GM10266 (cell line): Measurements from ENCODE around the gene FAM168B.

Source experiments
- DNase-seq: peaks from one replicate; pipeline ENCODE4 v3.0.0; 2012; ENCODE audit errors: extremely low spot score
- TF ChIP-seq, protein P1 (sequence below): IDR thresholded peaks from 2 replicates; pipeline ENCODE4 v1.5.1; 2012; ENCODE audit warnings: mild to moderate bottlenecking, low read depth; ENCODE audit not compliant: control insufficient read depth, insufficient read depth; ENCODE audit errors: missing control alignments

Gene FAM168B

DNA sequence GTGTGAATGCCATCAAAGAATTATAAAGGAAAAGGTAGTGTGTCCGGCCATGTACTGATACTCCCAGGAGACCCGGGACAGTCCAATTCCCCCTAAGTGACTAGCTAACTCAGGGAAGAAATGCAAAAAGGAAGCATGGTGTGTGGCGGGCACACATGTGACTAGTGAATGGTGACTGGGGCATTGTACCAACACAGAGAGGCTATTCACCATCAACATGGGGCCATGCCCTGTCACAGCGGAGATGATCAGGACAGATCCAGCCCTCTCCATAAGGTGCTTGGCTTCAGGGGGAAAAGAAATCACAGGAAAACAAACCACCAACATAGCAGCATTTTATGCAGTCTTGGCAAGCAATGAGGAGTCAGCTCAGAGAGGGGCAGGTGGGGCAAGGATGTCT, 34.3 kb downstream of the FAM168B start:
- no peak for DNase-seq
- TF ChIP-seq, protein P1, sequence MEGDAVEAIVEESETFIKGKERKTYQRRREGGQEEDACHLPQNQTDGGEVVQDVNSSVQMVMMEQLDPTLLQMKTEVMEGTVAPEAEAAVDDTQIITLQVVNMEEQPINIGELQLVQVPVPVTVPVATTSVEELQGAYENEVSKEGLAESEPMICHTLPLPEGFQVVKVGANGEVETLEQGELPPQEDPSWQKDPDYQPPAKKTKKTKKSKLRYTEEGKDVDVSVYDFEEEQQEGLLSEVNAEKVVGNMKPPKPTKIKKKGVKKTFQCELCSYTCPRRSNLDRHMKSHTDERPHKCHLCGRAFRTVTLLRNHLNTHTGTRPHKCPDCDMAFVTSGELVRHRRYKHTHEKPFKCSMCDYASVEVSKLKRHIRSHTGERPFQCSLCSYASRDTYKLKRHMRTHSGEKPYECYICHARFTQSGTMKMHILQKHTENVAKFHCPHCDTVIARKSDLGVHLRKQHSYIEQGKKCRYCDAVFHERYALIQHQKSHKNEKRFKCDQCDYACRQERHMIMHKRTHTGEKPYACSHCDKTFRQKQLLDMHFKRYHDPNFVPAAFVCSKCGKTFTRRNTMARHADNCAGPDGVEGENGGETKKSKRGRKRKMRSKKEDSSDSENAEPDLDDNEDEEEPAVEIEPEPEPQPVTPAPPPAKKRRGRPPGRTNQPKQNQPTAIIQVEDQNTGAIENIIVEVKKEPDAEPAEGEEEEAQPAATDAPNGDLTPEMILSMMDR = no peak

DNA sequence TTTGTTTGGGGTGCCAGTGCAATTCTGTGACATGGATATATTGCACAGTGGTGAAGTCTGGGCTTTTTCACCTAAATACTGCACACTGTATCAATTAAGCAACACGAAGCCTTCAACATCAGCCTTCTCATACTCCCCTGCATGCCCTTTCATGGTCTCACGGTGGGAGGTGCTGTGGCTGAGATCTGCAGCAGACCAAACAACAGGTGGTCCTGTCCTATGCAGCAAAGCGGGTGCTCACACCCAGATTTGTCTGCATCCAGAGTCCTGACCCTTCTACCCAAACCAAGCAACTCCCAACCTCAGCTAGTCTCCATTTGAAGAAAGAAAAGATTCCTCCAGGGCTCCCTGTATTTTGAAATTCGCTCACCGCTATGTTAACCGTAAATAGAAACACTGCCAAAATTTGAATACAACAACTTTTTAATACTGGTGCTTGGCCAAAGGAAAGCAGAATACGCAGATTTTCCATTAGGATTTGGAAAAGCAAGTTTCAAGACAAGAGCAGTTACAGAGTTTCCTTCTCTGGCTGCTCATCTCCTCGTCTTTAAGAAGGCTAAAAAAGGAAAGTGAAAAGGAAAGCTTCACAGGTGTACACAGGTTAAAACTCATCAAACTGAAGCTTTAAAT, 34.9 kb downstream of the FAM168B start:
- TF ChIP-seq, protein P1 = no peak
- DNase-seq = no peak

DNA sequence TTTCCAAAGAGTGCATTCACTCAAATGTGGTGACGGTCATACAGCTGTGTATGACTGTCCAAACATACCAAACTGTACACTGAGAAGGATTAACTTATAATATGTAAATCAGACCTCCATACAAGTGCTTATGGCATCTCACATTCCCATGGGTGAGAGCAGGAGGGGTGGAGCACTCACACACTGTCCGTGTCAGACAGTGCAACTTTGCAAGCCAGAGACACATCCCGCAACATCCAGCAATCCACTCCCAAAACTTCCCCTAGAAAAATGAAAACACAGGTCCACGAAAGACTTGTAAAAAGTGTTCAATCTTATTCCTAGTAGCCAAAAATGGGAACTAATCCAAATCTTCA, 36.4 kb downstream of the FAM168B start:
- no peak for DNase-seq
- TF ChIP-seq, protein P1 = no peak

DNA sequence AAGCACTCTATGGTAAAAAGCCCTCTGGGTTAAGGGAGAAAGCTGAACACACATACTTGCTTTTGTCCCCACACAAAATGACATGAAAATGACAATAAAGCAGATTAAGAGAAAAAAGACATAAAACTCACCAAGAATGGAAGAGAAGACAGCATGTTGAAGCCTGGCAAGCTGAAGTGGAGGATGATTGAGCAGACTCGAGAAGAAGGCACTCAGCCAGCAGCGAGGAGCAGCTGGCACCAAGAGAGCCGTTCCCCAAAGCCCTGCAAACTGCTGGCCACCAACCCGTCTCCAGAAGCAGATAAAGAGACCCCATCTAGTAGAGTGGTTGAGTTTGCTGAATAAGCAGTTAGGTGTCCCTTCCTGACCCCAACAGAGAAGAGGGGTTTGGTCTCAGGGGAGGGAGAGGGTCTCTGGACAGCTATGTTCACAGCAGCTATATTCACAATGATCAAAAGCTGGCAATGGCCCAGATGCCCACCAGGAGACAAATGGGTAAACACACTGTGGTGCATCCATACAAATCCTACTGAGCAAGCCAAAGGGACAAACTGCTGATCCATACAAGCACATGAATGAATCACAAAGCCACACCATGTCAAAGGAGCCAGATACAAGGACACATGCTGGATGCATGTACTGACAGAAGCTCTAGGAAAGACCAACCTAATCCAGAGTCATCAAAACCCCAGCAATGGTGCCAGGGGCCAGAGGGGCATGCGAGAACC, 36.9 kb downstream of the FAM168B start:
- DNase-seq = no peak
- TF ChIP-seq, protein P1 = no peak

DNA sequence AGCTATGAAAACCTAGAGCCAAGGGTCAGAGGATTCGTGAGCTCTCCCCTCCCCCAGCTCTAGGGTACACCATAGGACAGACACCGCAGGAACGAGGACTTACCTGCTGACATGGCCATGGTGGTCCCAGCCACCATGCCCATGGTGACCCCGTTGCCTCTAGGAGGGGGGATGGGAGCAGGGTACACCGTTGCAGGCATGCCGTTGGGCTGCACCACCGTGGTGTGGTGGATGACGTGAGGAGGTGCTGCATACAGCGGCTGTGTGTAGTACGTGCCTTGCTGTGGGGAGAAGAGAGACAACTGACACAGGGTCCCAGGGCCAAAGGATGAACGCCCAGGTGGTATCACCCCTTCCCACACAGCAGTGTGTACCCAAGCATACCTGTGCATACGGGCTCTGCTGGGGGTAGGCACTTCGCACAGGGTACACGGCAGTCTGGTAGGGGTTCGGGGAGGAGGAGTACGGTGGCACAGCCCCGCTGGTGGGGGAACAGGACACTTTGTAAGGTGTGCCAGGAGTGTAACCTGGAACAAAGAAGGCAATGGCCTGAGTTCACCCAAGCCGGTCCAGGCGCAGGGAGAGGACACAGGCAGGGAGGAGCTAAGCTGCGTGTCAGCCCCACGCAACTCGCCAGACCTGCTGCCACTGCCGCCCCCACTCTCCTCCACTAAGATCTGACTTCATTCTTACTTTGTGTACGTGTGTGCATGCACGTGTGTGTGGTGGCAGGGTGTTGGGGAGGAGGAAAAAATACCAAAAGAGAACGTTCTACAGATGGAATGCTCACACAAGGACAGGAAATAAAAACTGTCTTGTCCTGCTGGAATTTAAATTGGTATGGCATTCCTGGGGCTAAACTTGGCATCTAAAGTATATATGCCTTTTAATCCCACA, 37.8 kb downstream of the FAM168B start:
- TF ChIP-seq, protein P1 = no peak
- DNase-seq = no peak

DNA sequence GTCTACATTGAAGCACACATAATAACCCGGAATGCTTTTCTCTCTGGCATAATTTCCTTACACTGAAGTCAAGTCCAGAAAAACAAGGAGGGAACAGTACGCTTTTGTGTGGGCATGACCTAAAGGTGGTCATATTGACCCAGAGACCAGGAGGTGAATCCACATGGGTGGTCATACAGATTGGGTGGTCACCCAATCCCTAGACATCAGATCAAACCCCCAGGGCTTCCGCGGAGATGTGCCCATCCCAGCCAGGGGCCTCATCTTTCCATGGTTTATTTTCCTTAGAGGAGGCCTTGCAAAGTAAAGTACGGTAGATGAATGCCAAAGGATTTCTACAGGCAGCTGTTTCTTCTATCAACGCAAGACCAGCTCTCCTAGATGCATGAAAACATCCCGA, 38.8 kb downstream of the FAM168B start:
- TF ChIP-seq, protein P1 = no peak
- DNase-seq = no peak
